Measurements from ENCODE around the gene NOTO.

Gene NOTO

GRCh38 chr2:73235315-73236028 lies 33.1 kb downstream of the NOTO start:
- no peak for DNase-seq

- no peak for DNase-seq
Observed at GRCh38 chr2:73237168-73237567, 34.8 kb downstream of the NOTO start.

GRCh38 chr2:73238149-73238548 lies 35.8 kb downstream of the NOTO start:
- no peak for DNase-seq

- no peak for DNase-seq
Observed at GRCh38 chr2:73238976-73239375, 36.6 kb downstream of the NOTO start.

GRCh38 chr2:73239776-73240175 lies 37.4 kb downstream of the NOTO start:
- no peak for DNase-seq

- no peak for DNase-seq
Observed at GRCh38 chr2:73243884-73244570, 41.7 kb downstream of the NOTO start.

GRCh38 chr2:73244580-73244979 lies 42.2 kb downstream of the NOTO start:
- DNase-seq = no peak

GRCh38 chr2:73246850-73247249 lies 44.5 kb downstream of the NOTO start:
- no peak for DNase-seq

GRCh38 chr2:73249636-73250035 lies 47.3 kb downstream of the NOTO start:
- DNase-seq = no peak

GRCh38 chr2:73250872-73251846 lies 48.8 kb downstream of the NOTO start:
- DNase-seq = no peak

GRCh38 chr2:73252238-73253027 lies 50.1 kb downstream of the NOTO start:
- DNase-seq = no peak

- peak in 1 of 2 donors; percentile 9 for DNase-seq
Observed at GRCh38 chr2:73253400-73253799, 51.0 kb downstream of the NOTO start.

GRCh38 chr2:73253901-73254300 lies 51.5 kb downstream of the NOTO start:
- DNase-seq = peak; percentile 47 to 68

- no peak for DNase-seq
Observed at GRCh38 chr2:73254343-73255006, 52.1 kb downstream of the NOTO start.

- no peak for DNase-seq
Observed at GRCh38 chr2:73255007-73255644, 52.8 kb downstream of the NOTO start.

- no peak for DNase-seq
Observed at GRCh38 chr2:73255907-73256617, 53.7 kb downstream of the NOTO start.

GRCh38 chr2:73256618-73256922 lies 54.2 kb downstream of the NOTO start:
- no peak for DNase-seq

GRCh38 chr2:73257021-73257420 lies 54.6 kb downstream of the NOTO start:
- DNase-seq = no peak

- peak in 1 of 2 donors; percentile 21 for DNase-seq
Observed at GRCh38 chr2:73257425-73258125, 55.2 kb downstream of the NOTO start.

- DNase-seq = no peak
Observed at GRCh38 chr2:73258186-73258912, 56.0 kb downstream of the NOTO start.
